ENCODE data around the gene ICAM2. TPM values are rescaled to one million over a fixed set of nuclear protein-coding genes. Genes with fewer than 3 reads are reported as not detected.

Gene ICAM2
- total and polyA plus RNA-seq, 2 donors (not counting 3 experiments of a cell fraction or from before 2014, with no cell fraction given) = 586 to 2,377 TPM

- dilution Hi-C loops (cut with MboI; ENCODE audit: extremely low pct_ligation_motif_present, low sequenced_read_pairs) (no loop called here), intact Hi-C loops (cut with micrococcal nuclease) (loop anchor here (2.0 kb wide), 1 partner anchor 45 kb away; no protein-coding TSS in a partner anchor)
- TF ChIP-seq GATA2 (IDR thresholded peaks at IDR 0.05; ENCODE audit: insufficient read depth, insufficient read length, low read depth, low read length) = no peak
- no peak for TF ChIP-seq JUN (IDR thresholded peaks at IDR 0.05; ENCODE audit: borderline replicate concordance, insufficient read depth, insufficient read length, low read depth)
- TF ChIP-seq POLR2A (IDR thresholded peaks at IDR 0.05; ENCODE audit: low read depth, low read length) = no peak
- TF ChIP-seq EZH2 (IDR thresholded peaks at IDR 0.05; ENCODE audit: borderline replicate concordance, low read depth, low read length, severe bottlenecking) = no peak
- TF ChIP-seq MAX (IDR thresholded peaks at IDR 0.05; ENCODE audit: insufficient read depth, insufficient read length) = no peak
- no peak for TF ChIP-seq MYC (IDR thresholded peaks at IDR 0.05; ENCODE audit: low read depth, low read length)
- no peak for TF ChIP-seq POLR2AphosphoS5 (IDR thresholded peaks at IDR 0.05; ENCODE audit: insufficient read depth, low read depth, low read length)
- no peak for TF ChIP-seq FOS (IDR thresholded peaks at IDR 0.05; ENCODE audit: borderline replicate concordance, insufficient read depth, low read length)
- no peak for TF ChIP-seq CTCF (IDR thresholded peaks at IDR 0.05; ENCODE audit: extremely low read depth in 1 of 2, insufficient read depth in 1 of 2, low read depth in 1 of 2, low read length in 2 of 2)
- Histone ChIP-seq H4K20me1 (replicated peaks; ENCODE audit: control insufficient read depth, extremely low read depth, insufficient read depth, low read length) (no peaks in the 10 kb centered on the region), H3K79me2 (ENCODE audit: control insufficient read depth, insufficient read depth, low read length) (no peaks in the 10 kb centered on the region), H3K4me1 (ENCODE audit: control insufficient read depth, extremely low read depth, insufficient read depth, low read length) (peaks cover 5% of the 10 kb centered on the region), H3K4me2 (ENCODE audit: insufficient read depth, low read length) (no peak overlapping the region), H3K9ac (replicated peaks; ENCODE audit: extremely low read depth, insufficient read depth, low read length) (no peak overlapping the region), H2AFZ (ENCODE audit: low read depth, low read length) (no peak overlapping the region), H3K4me3 (replicated peaks in 1 of 3; ENCODE audit: insufficient read depth in 1 of 3, low read depth in 1 of 3, low read length in 3 of 3) (no peak overlapping the region), H3K9me1 (replicated peaks; ENCODE audit: control insufficient read depth, extremely low read depth, insufficient read depth, low read length) (no peaks in the 10 kb centered on the region), H3K27me3 (ENCODE audit: control insufficient read depth in 2 of 2, insufficient read depth in 2 of 2, low read length in 2 of 2) (peaks cover 2 to 6% of the 10 kb centered on the region in 2 experiments), H3K9me3 (replicated peaks; ENCODE audit: control insufficient read depth, insufficient read depth, low read length) (no peaks in the 10 kb centered on the region), H3K36me3 (ENCODE audit: control insufficient read depth in 2 of 2, extremely low read depth in 1 of 2, insufficient read depth in 2 of 2, low read length in 2 of 2) (no peaks in the 10 kb centered on the region), H3K27ac (ENCODE audit: insufficient read depth, low read depth, low read length) (no peak overlapping the region)
- BruUV-seq (replicated peaks) = no TSS peak
- DNase-seq (ENCODE audit: low read depth, low spot score) (no peak), FAIRE-seq (no peak)
- ChIA-PET POLR2A (no interaction called here), CTCF (interaction anchor here (1.0 to 12.0 kb wide), 4 partner anchors 45 to 142 kb away, joined by 4 to 183 read pairs (median 8); partner anchors contain the start of genes CSHL1 and GH1)
Observed at GRCh38 chr17:63991611-63992010, 28.8 kb downstream of the ICAM2 start.
